Stomach (tissue), 4 donors: ENCODE measurements around the gene PLRG1.

Experiments
- CTCF ChIP-seq, 7 experiments: fragments of 450-650 bp in 4 of 7; fragments of 200-600 bp in 3 of 7; sonication (generic) in 3 of 7; IDR thresholded peaks; one replicate each; pipeline ENCODE4 v1.5.1; 2016 to 2019; ENCODE audit warnings: antibody characterized with exemption in 7 of 7, control low read depth in 2 of 7, mild to moderate bottlenecking in 1 of 7
- EP300 ChIP-seq: sonication (generic); formaldehyde crosslinking; IDR thresholded peaks from one replicate; pipeline ENCODE4 v1.6.1; 2017; ENCODE audit warnings: antibody characterized with exemption
- POLR2A ChIP-seq, 4 donors: fragments of 450-650 bp; IDR thresholded peaks; one replicate each; pipeline ENCODE4 v1.6.1; 2016; ENCODE audit warnings: antibody characterized with exemption in 4 of 4, control low read depth in 2 of 4, mild to moderate bottlenecking in 1 of 4, moderate library complexity in 1 of 4
- POLR2AphosphoS5 ChIP-seq, 3 donors: sonication (generic); formaldehyde crosslinking; IDR thresholded peaks; one replicate each; pipeline ENCODE4 v1.6.1; 2016; ENCODE audit warnings: antibody characterized with exemption in 3 of 3

- TF ChIP-seq POLR2A (IDR thresholded peaks at IDR 0.05) (no peak), CTCF (IDR thresholded peaks at IDR 0.05) (no peak), POLR2AphosphoS5 (IDR thresholded peaks at IDR 0.05) (no peak), EP300 (no peak)
Measured at GRCh38 chr4:154490583-154491340, 59.4 kb downstream of the PLRG1 start.
